ENCODE measurements around the gene MAST4. TPM values are rescaled to one million over a fixed set of nuclear protein-coding genes. Genes with fewer than 3 reads are reported as not detected.

MAST4 gene
- total RNA-seq, 1 experiment from 2014 or later, result 10.9 TPM

GRCh38 chr5:67133776-67134175 is 537.6 kb downstream of the MAST4 start:
- Mint-ChIP-seq H3K4me1 (ENCODE audit: low read depth, unreplicated experiment) (no peaks in the 10 kb centered on the region), H3K36me3 (ENCODE audit: insufficient read depth, unreplicated experiment) (no peaks in the 10 kb centered on the region), H3K9me3 (ENCODE audit: low read depth, unreplicated experiment) (no peaks in the 10 kb centered on the region), H3K4me3 (ENCODE audit: low read depth, unreplicated experiment) (no peak overlapping the region), H3K27me3 (ENCODE audit: unreplicated experiment) (no peaks in the 10 kb centered on the region), H3K27ac (ENCODE audit: unreplicated experiment) (no peak overlapping the region)
- BruUV-seq (replicated peaks), result no TSS peak
- DNase-seq, result no peak
- intact Hi-C loops (cut with micrococcal nuclease; ENCODE audit: unreplicated experiment), result no loop called here
- CTCF ChIA-PET, result no interaction called here
- TF ChIP-seq CTCF (IDR thresholded peaks at IDR 0.05; ENCODE audit: unreplicated experiment), result no peak

GRCh38 chr5:67135381-67135984 is 539.3 kb downstream of the MAST4 start:
- H3K27ac Mint-ChIP-seq (ENCODE audit: unreplicated experiment), result no peak overlapping the region
- no peaks in the 10 kb centered on the region for H3K9me3 Mint-ChIP-seq (ENCODE audit: low read depth, unreplicated experiment)
- TF ChIP-seq CTCF (IDR thresholded peaks at IDR 0.05; ENCODE audit: unreplicated experiment), result no peak
- H3K4me1 Mint-ChIP-seq (ENCODE audit: low read depth, unreplicated experiment), result no peaks in the 10 kb centered on the region
- BruUV-seq (replicated peaks), result no TSS peak
- intact Hi-C loops (cut with micrococcal nuclease; ENCODE audit: unreplicated experiment), result no loop called here
- H3K36me3 Mint-ChIP-seq (ENCODE audit: insufficient read depth, unreplicated experiment), result no peaks in the 10 kb centered on the region
- CTCF ChIA-PET, result no interaction called here
- H3K27me3 Mint-ChIP-seq (ENCODE audit: unreplicated experiment), result no peaks in the 10 kb centered on the region
- H3K4me3 Mint-ChIP-seq (ENCODE audit: low read depth, unreplicated experiment), result no peak overlapping the region
- no peak for DNase-seq

- BruUV-seq (replicated peaks), result no TSS peak
- Mint-ChIP-seq H3K9me3 (ENCODE audit: low read depth, unreplicated experiment) (no peaks in the 10 kb centered on the region), H3K27me3 (ENCODE audit: unreplicated experiment) (no peaks in the 10 kb centered on the region), H3K4me3 (ENCODE audit: low read depth, unreplicated experiment) (no peak overlapping the region), H3K36me3 (ENCODE audit: insufficient read depth, unreplicated experiment) (no peaks in the 10 kb centered on the region), H3K4me1 (ENCODE audit: low read depth, unreplicated experiment) (no peaks in the 10 kb centered on the region), H3K27ac (ENCODE audit: unreplicated experiment) (no peak overlapping the region)
- intact Hi-C loops (cut with micrococcal nuclease; ENCODE audit: unreplicated experiment), result no loop called here
- CTCF ChIA-PET, result no interaction called here
- TF ChIP-seq CTCF (IDR thresholded peaks at IDR 0.05; ENCODE audit: unreplicated experiment), result no peak
- no peak for DNase-seq
Observed at GRCh38 chr5:67139030-67139429, 542.8 kb downstream of the MAST4 start.

- no peaks in the 10 kb centered on the region for H3K36me3 Mint-ChIP-seq (ENCODE audit: insufficient read depth, unreplicated experiment)
- H3K4me3 Mint-ChIP-seq (ENCODE audit: low read depth, unreplicated experiment), result no peak overlapping the region
- no peak overlapping the region for H3K27ac Mint-ChIP-seq (ENCODE audit: unreplicated experiment)
- no peak for DNase-seq
- no peaks in the 10 kb centered on the region for H3K4me1 Mint-ChIP-seq (ENCODE audit: low read depth, unreplicated experiment)
- CTCF ChIA-PET, result interaction anchor here (0.5 to 1.0 kb wide), 2 partner anchors 11 to 266 kb away, joined by 3 read pairs; no protein-coding TSS in a partner anchor
- no peaks in the 10 kb centered on the region for H3K27me3 Mint-ChIP-seq (ENCODE audit: unreplicated experiment)
- no peaks in the 10 kb centered on the region for H3K9me3 Mint-ChIP-seq (ENCODE audit: low read depth, unreplicated experiment)
- no peak for TF ChIP-seq CTCF (IDR thresholded peaks at IDR 0.05; ENCODE audit: unreplicated experiment)
- no TSS peak for BruUV-seq (replicated peaks)
- intact Hi-C loops (cut with micrococcal nuclease; ENCODE audit: unreplicated experiment), result no loop called here
Observed at GRCh38 chr5:67140413-67140812, 544.2 kb downstream of the MAST4 start.
